H9 (cell line): ENCODE results near the gene FNIP1. TPM values are rescaled to one million over a fixed set of nuclear protein-coding genes. Genes with fewer than 3 reads are reported as not detected.

Source experiments
- DNase-seq: peaks from one replicate; pipeline ENCODE4 v3.0.0-alpha.2; 2017
- H2AFZ ChIP-seq: one replicate; pipeline ENCODE4 v1.6.1; 2013; ENCODE audit warnings: mild to moderate bottlenecking, low read length, control low read depth, moderate library complexity
- H2AK5ac ChIP-seq: 2 replicates; pipeline ENCODE4 v1.6.1; 2013; ENCODE audit warnings: low read length, control low read depth, mixed read lengths; ENCODE audit not compliant: insufficient read length
- H2BK120ac ChIP-seq: one replicate; pipeline ENCODE4 v1.6.1; 2013; ENCODE audit warnings: low read depth, mild to moderate bottlenecking, low read length, control low read depth, inconsistent platforms; ENCODE audit not compliant: poor library complexity, severe bottlenecking
- H2BK12ac ChIP-seq: 2 replicates; pipeline ENCODE4 v1.6.1; 2013; ENCODE audit warnings: low read length, control low read depth, mixed read lengths, low read depth; ENCODE audit not compliant: insufficient read length
- H2BK15ac ChIP-seq: 2 replicates; pipeline ENCODE4 v1.6.1; 2013; ENCODE audit warnings: low read depth, low read length, control low read depth
- H2BK20ac ChIP-seq: one replicate; pipeline ENCODE4 v1.6.1; 2013; ENCODE audit warnings: low read depth, mild to moderate bottlenecking, low read length, control low read depth, inconsistent platforms; ENCODE audit not compliant: poor library complexity, severe bottlenecking
- H2BK5ac ChIP-seq: 2 replicates; pipeline ENCODE4 v1.6.1; 2013; ENCODE audit warnings: low read length, control low read depth, mixed read lengths; ENCODE audit not compliant: insufficient read length
- H3K14ac ChIP-seq: 2 replicates; pipeline ENCODE4 v1.6.1; 2013; ENCODE audit warnings: low read length, control low read depth; ENCODE audit not compliant: insufficient read depth
- H3K18ac ChIP-seq: 2 replicates; pipeline ENCODE4 v1.6.1; 2013; ENCODE audit warnings: low read depth, mild to moderate bottlenecking, mixed read lengths, low read length, control low read depth; ENCODE audit not compliant: insufficient read length
- H3K23ac ChIP-seq: 2 replicates; pipeline ENCODE4 v1.6.1; 2013; ENCODE audit warnings: low read length, control low read depth, mixed read lengths, low read depth; ENCODE audit not compliant: insufficient read length
- H3K23me2 ChIP-seq: 2 replicates; pipeline ENCODE4 v1.6.1; 2013; ENCODE audit warnings: low read depth, mild to moderate bottlenecking, mixed read lengths, low read length, control low read depth; ENCODE audit not compliant: insufficient read length, poor library complexity, severe bottlenecking
- H3K27ac ChIP-seq: 2 replicates; pipeline ENCODE4 v1.5.1; 2013; ENCODE audit warnings: low read length, control low read depth, mixed read lengths, low read depth; ENCODE audit not compliant: insufficient read length
- H3K27me3 ChIP-seq: 2 replicates; pipeline ENCODE4 v1.6.1; 2013; ENCODE audit warnings: low read length, control low read depth, inconsistent platforms; ENCODE audit not compliant: insufficient read depth
- H3K4ac ChIP-seq: 2 replicates; pipeline ENCODE4 v1.6.1; 2013; ENCODE audit warnings: low read depth, mild to moderate bottlenecking, control low read depth, inconsistent platforms, low read length, moderate library complexity
- H3K4me1 ChIP-seq: 2 replicates; pipeline ENCODE4 v1.6.1; 2013; ENCODE audit warnings: low read length, control low read depth, inconsistent platforms; ENCODE audit not compliant: insufficient read depth
- H3K4me2 ChIP-seq: 2 replicates; pipeline ENCODE4 v1.6.1; 2013; ENCODE audit warnings: low read length, control low read depth, mixed read lengths; ENCODE audit not compliant: insufficient read length, insufficient read depth
- H3K56ac ChIP-seq: 2 replicates; pipeline ENCODE4 v1.6.1; 2013; ENCODE audit warnings: low read depth, mild to moderate bottlenecking, mixed read lengths, low read length, control low read depth; ENCODE audit not compliant: insufficient read length
- H3K79me1 ChIP-seq: 2 replicates; pipeline ENCODE4 v1.6.1; 2013; ENCODE audit warnings: low read depth, mild to moderate bottlenecking, moderate library complexity, low read length, control low read depth, inconsistent platforms; ENCODE audit not compliant: insufficient read depth, poor library complexity, severe bottlenecking
- H3K79me2 ChIP-seq: 2 replicates; pipeline ENCODE4 v1.6.1; 2013; ENCODE audit warnings: low read length, control low read depth, inconsistent platforms; ENCODE audit not compliant: insufficient read depth
- H3K9ac ChIP-seq: 2 replicates; pipeline ENCODE4 v1.6.1; 2013; ENCODE audit warnings: low read length, control low read depth, mixed read lengths; ENCODE audit not compliant: insufficient read length; ENCODE audit errors: extremely low read depth
- H3K9me3 ChIP-seq: one replicate; pipeline ENCODE4 v1.6.1; 2013; ENCODE audit warnings: low read depth, low read length, inconsistent platforms; ENCODE audit not compliant: control insufficient read depth
- H3T11ph ChIP-seq: one replicate; pipeline ENCODE4 v1.6.1; 2013; ENCODE audit warnings: mild to moderate bottlenecking, low read length, control low read depth, inconsistent platforms
- H4K20me1 ChIP-seq: one replicate; pipeline ENCODE4 v1.6.1; 2013; ENCODE audit not compliant: control insufficient read depth, insufficient read length, insufficient read depth
- H4K5ac ChIP-seq: 2 replicates; pipeline ENCODE4 v1.6.1; 2013; ENCODE audit warnings: low read depth, mild to moderate bottlenecking, mixed read lengths, low read length, control low read depth; ENCODE audit not compliant: insufficient read length
- H4K8ac ChIP-seq: replicated peaks from 2 replicates; pipeline ENCODE4 v1.6.1; 2013; ENCODE audit warnings: low read length, control low read depth, mixed read lengths, low read depth; ENCODE audit not compliant: insufficient read length
- H4K91ac ChIP-seq: 2 replicates; pipeline ENCODE4 v1.6.1; 2013; ENCODE audit warnings: low read depth, mild to moderate bottlenecking, moderate library complexity, mixed read lengths, low read length, control low read depth; ENCODE audit not compliant: insufficient read length
- H3K27ac Mint-ChIP-seq, 3 experiments: 2 replicates in 2 of 3; 3 replicates in 1 of 3; pipeline ENCODE4 v1.8.0; 2020 to 2021; ENCODE audit warnings: mixed read lengths in 3 of 3, mild to moderate bottlenecking in 1 of 3, moderate library complexity in 1 of 3
- H3K27me3 Mint-ChIP-seq: 2 replicates; pipeline ENCODE4 v1.8.0; 2021; ENCODE audit warnings: low read depth, mild to moderate bottlenecking, moderate library complexity, mixed read lengths
- H3K36me3 Mint-ChIP-seq, 3 experiments: 2 replicates in 2 of 3; 3 replicates in 1 of 3; pipeline ENCODE4 v1.8.0; 2020 to 2021; ENCODE audit warnings: low read depth in 3 of 3, mixed read lengths in 3 of 3; ENCODE audit not compliant: insufficient read depth in 1 of 3
- H3K4me1 Mint-ChIP-seq, 2 experiments: 2 replicates each; pipeline ENCODE4 v1.8.0; 2020; ENCODE audit warnings: mixed read lengths in 2 of 2
- H3K4me3 Mint-ChIP-seq, 2 experiments: 2 replicates in 1 of 2; 3 replicates in 1 of 2; pipeline ENCODE4 v1.8.0; 2020 to 2021; ENCODE audit warnings: mild to moderate bottlenecking in 2 of 2, mixed read lengths in 2 of 2, moderate library complexity in 1 of 2
- H3K9me3 Mint-ChIP-seq, 2 experiments: 2 replicates in 1 of 2; 3 replicates in 1 of 2; pipeline ENCODE4 v1.8.0; 2020; ENCODE audit warnings: mild to moderate bottlenecking in 2 of 2, mixed read lengths in 2 of 2, moderate library complexity in 1 of 2
- CTCF ChIP-seq: fragments of 200-600 bp; sonication (generic); conservative IDR thresholded peaks from 3 replicates; pipeline ENCODE4 v1.8.0; 2021; ENCODE audit warnings: antibody characterized with exemption, mild to moderate bottlenecking
- WGBS: extraction: QIAGEN DNeasy Blood & Tissue Kit; methylation state at CpG from one replicate; pipeline ENCODE4 v1.1.7; 2013; ENCODE audit warnings: missing lambda C conversion rate, low lambda C conversion rate, mixed read lengths; ENCODE audit not compliant: insufficient read length; ENCODE audit errors: extremely low coverage; 5-methylcytosine and 5-hydroxymethylcytosine counted together
- total RNA-seq: library from RNA; stranded (reverse); gene quantifications from 2 replicates; pipeline ENCODE4 v1.2.1, GENCODE V29; 2021

FNIP1 gene
- total RNA-seq, 1 experiment from 2014 or later = 13.4 TPM

GRCh38 chr5:131684051-131684450 lies 112.8 kb downstream of the FNIP1 start:
- no peak overlapping the region for H2AFZ ChIP-seq
- H2BK120ac ChIP-seq = no peak overlapping the region
- H3K18ac ChIP-seq = no peak overlapping the region
- H3K27me3 ChIP-seq = no peaks in the 10 kb centered on the region
- H2BK5ac ChIP-seq = no peak overlapping the region
- no CpG with 5 or more reads among the region's 1 CpG for WGBS
- H3K9me3 ChIP-seq = no peaks in the 10 kb centered on the region
- Mint-ChIP-seq H3K27ac (no peak overlapping the region), H3K4me1 (peaks cover 4 to 7% of the 10 kb centered on the region in 2 experiments; a peak in 2 of 4 replicates), H3K36me3 (no peaks in the 10 kb centered on the region; a peak in 1 of 7 replicates), H3K4me3 (no peak overlapping the region), H3K9me3 (no peaks in the 10 kb centered on the region), H3K27me3 (no peaks in the 10 kb centered on the region)
- H3K4me2 ChIP-seq = no peak overlapping the region
- H4K20me1 ChIP-seq = no peaks in the 10 kb centered on the region
- H3K27ac ChIP-seq = no peak overlapping the region
- H4K5ac ChIP-seq = no peak overlapping the region
- no peak overlapping the region for H2BK15ac ChIP-seq
- H2AK5ac ChIP-seq = no peak overlapping the region
- H3K23ac ChIP-seq = no peak overlapping the region
- no peak overlapping the region for H3K4ac ChIP-seq
- H3K9ac ChIP-seq = no peak overlapping the region
- DNase-seq = no peak
- no peaks in the 10 kb centered on the region for H3K79me1 ChIP-seq
- TF ChIP-seq CTCF = no peak
- H3T11ph ChIP-seq = no peak overlapping the region
- no peak overlapping the region for H3K56ac ChIP-seq
- H3K14ac ChIP-seq = no peak overlapping the region
- H2BK20ac ChIP-seq = no peak overlapping the region
- H4K8ac ChIP-seq = no peak overlapping the region
- H3K4me1 ChIP-seq = no peaks in the 10 kb centered on the region
- H3K79me2 ChIP-seq = no peaks in the 10 kb centered on the region
- no peak overlapping the region for H2BK12ac ChIP-seq
- H3K23me2 ChIP-seq = no peaks in the 10 kb centered on the region
- H4K91ac ChIP-seq = no peak overlapping the region
